Keratinocyte (primary cell): ENCODE results near the gene EGLN1. TPM values are rescaled to one million over a fixed set of nuclear protein-coding genes. Genes with fewer than 3 reads are reported as not detected.

Experiments
- DNase-seq: peaks from one replicate; pipeline ENCODE4 v3.0.0-alpha.2; 2011; ENCODE audit warnings: low read depth, missing footprints, low spot score
- FAIRE-seq: peaks from 2 replicates; lab custom pipeline; 2011; peaks lifted over from hg19 to GRCh38; lab: Jason Lieb, UNC
- H2AFZ ChIP-seq: 2 replicates; pipeline ENCODE4 v1.6.0; 2012; ENCODE audit warnings: low read length, control low read depth, inconsistent platforms; ENCODE audit not compliant: control insufficient read depth
- H3K27ac ChIP-seq: 2 replicates; pipeline ENCODE4 v1.5.1; 2011; ENCODE audit warnings: low read length; ENCODE audit not compliant: control insufficient read depth, insufficient read depth
- H3K27me3 ChIP-seq: 3 replicates; pipeline ENCODE4 v1.6.0; 2011; ENCODE audit warnings: low read length; ENCODE audit not compliant: control insufficient read depth, insufficient read depth; ENCODE audit errors: extremely low read depth
- H3K36me3 ChIP-seq, 2 experiments: 2 replicates in 1 of 2; 3 replicates in 1 of 2; pipeline ENCODE4 v1.5.1; 2011; ENCODE audit warnings: low read length in 2 of 2, mild to moderate bottlenecking in 1 of 2; ENCODE audit not compliant: control insufficient read depth in 2 of 2, insufficient read depth in 2 of 2; ENCODE audit errors: extremely low read depth in 1 of 2
- H3K4me1 ChIP-seq: 3 replicates; pipeline ENCODE4 v1.5.1; 2011; ENCODE audit warnings: low read length; ENCODE audit not compliant: control insufficient read depth, insufficient read depth; ENCODE audit errors: extremely low read depth
- H3K4me2 ChIP-seq: 3 replicates; pipeline ENCODE4 v1.6.0; 2011; ENCODE audit warnings: low read depth, low read length; ENCODE audit not compliant: control insufficient read depth, insufficient read depth; ENCODE audit errors: extremely low read depth
- H3K4me3 ChIP-seq, 3 experiments: fragments of 200-600 bp in 1 of 3; sonication (generic) in 1 of 3; 2 replicates in 2 of 3; 3 replicates in 1 of 3; pipeline ENCODE4 v1.5.1; 2011 to 2016; ENCODE audit warnings: low read length in 3 of 3, mild to moderate bottlenecking in 3 of 3, control low read depth in 2 of 3, inconsistent platforms in 1 of 3, low read depth in 1 of 3, mixed read lengths in 1 of 3, mixed run types in 1 of 3, moderate library complexity in 1 of 3; ENCODE audit not compliant: control insufficient read depth in 2 of 3, insufficient read depth in 2 of 3; ENCODE audit errors: extremely low read depth in 1 of 3
- H3K79me2 ChIP-seq: 2 replicates; pipeline ENCODE4 v1.6.0; 2012; ENCODE audit warnings: low read length; ENCODE audit not compliant: control insufficient read depth, insufficient read depth
- H3K9ac ChIP-seq: 3 replicates; pipeline ENCODE4 v1.6.0; 2011; ENCODE audit warnings: low read length; ENCODE audit not compliant: control insufficient read depth, insufficient read depth; ENCODE audit errors: extremely low read depth
- H3K9me1 ChIP-seq: 3 replicates; pipeline ENCODE4 v1.6.0; 2011; ENCODE audit warnings: low read length; ENCODE audit not compliant: control insufficient read depth, insufficient read depth; ENCODE audit errors: extremely low read depth
- H3K9me3 ChIP-seq: 2 replicates; pipeline ENCODE4 v1.5.1; 2012; ENCODE audit warnings: low read depth, low read length; ENCODE audit not compliant: control insufficient read depth
- H4K20me1 ChIP-seq: 3 replicates; pipeline ENCODE4 v1.6.0; 2011; ENCODE audit warnings: low read length; ENCODE audit not compliant: control insufficient read depth, insufficient read depth; ENCODE audit errors: extremely low read depth
- CTCF ChIP-seq, 3 experiments: IDR thresholded peaks in 1 of 3; conservative IDR thresholded peaks in 1 of 3; optimal IDR thresholded peaks in 1 of 3; 2 replicates in 2 of 3; 3 replicates in 1 of 3; pipeline versions ENCODE3 to v1.5.1; 2011; ENCODE audit warnings: low read length in 3 of 3, mild to moderate bottlenecking in 3 of 3, moderate library complexity in 2 of 3, control low read depth in 1 of 3, inconsistent platforms in 1 of 3; ENCODE audit not compliant: insufficient read depth in 2 of 3; ENCODE audit errors: extremely low read depth in 1 of 3
- EZH2 ChIP-seq: IDR thresholded peaks from one replicate; pipeline ENCODE4 v1.6.1; 2012; ENCODE audit warnings: inconsistent platforms, mild to moderate bottlenecking, low read length, moderate library complexity
- dilution Hi-C: fragments of 300-500 bp; cut with MboI; formaldehyde crosslinking; loops from one replicate; pipeline ENCODE4 v1.7.0; 2020; ENCODE audit warnings: low sequenced_read_pairs; ENCODE audit not compliant: extremely low pct_ligation_motif_present
- polyA plus RNA-seq, 5 experiments: library from polyadenylated mRNA; depleted of rRNA in 3 of 5; stranded (reverse) in 3 of 5; stranded (forward) in 1 of 5; unstranded in 1 of 5; fragments of >200 nt; gene quantifications; 1 replicate in 1 of 5; 2 replicates in 3 of 5; 3 replicates in 1 of 5; pipeline versions ENCODE4 v1.2.1 to v1.2.3, GENCODE V29; 2011 to 2012; ENCODE audit warnings: missing spikeins in 2 of 5, low read depth in 1 of 5, low replicate concordance in 1 of 5

EGLN1 gene
- polyA plus RNA-seq, 1 donor (not counting 4 experiments of a cell fraction or from before 2014, with no cell fraction given) = 34.1 TPM

- no peaks in the 10 kb centered on the region for H3K4me1 ChIP-seq
These were observed 73.6 kb downstream of the EGLN1 start for GRCh38 chr1:231348442-231348841.

DNA sequence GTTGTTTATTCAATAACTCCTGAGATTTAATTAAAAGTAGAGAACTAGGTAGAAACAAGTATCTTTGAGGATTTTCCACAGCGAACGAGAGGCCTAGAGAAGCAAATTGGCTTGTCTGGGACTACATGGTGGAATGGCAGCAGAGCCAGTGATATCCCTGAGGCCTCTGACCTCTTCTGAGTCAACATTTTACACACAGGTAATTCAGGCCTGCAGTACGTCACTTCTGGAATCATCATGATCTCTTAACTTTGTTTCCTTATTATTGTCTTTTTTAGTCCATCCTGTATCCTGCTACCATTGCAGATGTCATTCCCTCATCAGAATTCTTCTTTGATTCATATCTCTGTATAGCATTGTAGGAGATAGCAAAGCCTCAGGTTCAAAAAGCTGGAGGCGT is 74.1 kb downstream of the EGLN1 start:
- H4K20me1 ChIP-seq = no peaks in the 10 kb centered on the region
- H3K9me1 ChIP-seq = no peaks in the 10 kb centered on the region
- no peak for FAIRE-seq
- dilution Hi-C loops = no loop called here
- H2AFZ ChIP-seq = no peak overlapping the region
- no peaks in the 10 kb centered on the region for H3K27me3 ChIP-seq
- no peak for DNase-seq
- no peak overlapping the region for H3K4me3 ChIP-seq
- peaks cover 14 to 26% of the 10 kb centered on the region in 2 experiments for H3K36me3 ChIP-seq
- no peaks in the 10 kb centered on the region for H3K4me1 ChIP-seq
- TF ChIP-seq EZH2 = no peak
- TF ChIP-seq CTCF (optimal IDR thresholded peaks at IDR 0.05 in 1 of 3, IDR thresholded peaks at IDR 0.05 in 1 of 3, conservative IDR thresholded peaks at IDR 0.05 in 1 of 3; ENCODE audit: extremely low read depth in 1 of 3, insufficient read depth in 2 of 3, low read length in 3 of 3) = no peak
- H3K27ac ChIP-seq = no peak overlapping the region
- no peaks in the 10 kb centered on the region for H3K9me3 ChIP-seq
- no peak overlapping the region for H3K9ac ChIP-seq
- peaks cover 23% of the 10 kb centered on the region for H3K79me2 ChIP-seq
- no peak overlapping the region for H3K4me2 ChIP-seq

More at GRCh38 chr1:231348442-231348841, 73.6 kb downstream of the EGLN1 start:
- Histone ChIP-seq H3K79me2 (peaks cover 20% of the 10 kb centered on the region), H3K4me3 (no peak overlapping the region), H3K9ac (no peak overlapping the region), H3K27ac (no peak overlapping the region), H3K36me3 (peaks cover 16 to 30% of the 10 kb centered on the region in 2 experiments), H3K9me1 (no peaks in the 10 kb centered on the region), H3K27me3 (no peaks in the 10 kb centered on the region), H3K4me2 (no peak overlapping the region), H3K9me3 (no peaks in the 10 kb centered on the region), H4K20me1 (no peaks in the 10 kb centered on the region), H2AFZ (no peak overlapping the region)
- TF ChIP-seq EZH2 (no peak), CTCF (optimal IDR thresholded peaks at IDR 0.05 in 1 of 3, IDR thresholded peaks at IDR 0.05 in 1 of 3, conservative IDR thresholded peaks at IDR 0.05 in 1 of 3; ENCODE audit: extremely low read depth in 1 of 3, insufficient read depth in 2 of 3, low read length in 3 of 3) (no peak)
- DNase-seq (no peak), FAIRE-seq (no peak)
- dilution Hi-C loops = no loop called here
